Mesenchymal stem cell (in vitro differentiated cells and primary cell): Measurements from ENCODE around the gene VPS13A.

Experiments used
- DNase-seq: peaks from one replicate; pipeline ENCODE4 v3.0.0-alpha.2; 2013
- H2AFZ ChIP-seq: one replicate; pipeline ENCODE4 v1.6.1; 2013; ENCODE audit warnings: low read depth, mild to moderate bottlenecking, control low read depth, inconsistent platforms, low read length, moderate library complexity
- H2AK5ac ChIP-seq: 2 replicates; pipeline ENCODE4 v1.6.1; 2013; ENCODE audit warnings: low read length, moderate library complexity, mild to moderate bottlenecking, inconsistent platforms; ENCODE audit not compliant: severe bottlenecking
- H2BK120ac ChIP-seq: one replicate; pipeline ENCODE4 v1.6.1; 2013; ENCODE audit warnings: low read depth, mild to moderate bottlenecking, inconsistent platforms, low read length, moderate library complexity
- H2BK12ac ChIP-seq, 2 experiments: one replicate each; pipeline ENCODE4 v1.6.1; 2013; ENCODE audit warnings: inconsistent platforms in 2 of 2, low read length in 2 of 2, mild to moderate bottlenecking in 2 of 2, moderate library complexity in 2 of 2, control low read depth in 1 of 2
- H2BK15ac ChIP-seq: one replicate; pipeline ENCODE4 v1.6.1; 2013; ENCODE audit warnings: mild to moderate bottlenecking, low read depth, inconsistent platforms; ENCODE audit not compliant: poor library complexity, severe bottlenecking
- H2BK5ac ChIP-seq: 2 replicates; pipeline ENCODE4 v1.6.1; 2013; ENCODE audit warnings: low read depth, mild to moderate bottlenecking, low read length, control low read depth, inconsistent platforms; ENCODE audit not compliant: poor library complexity, severe bottlenecking
- H3K14ac ChIP-seq, 2 experiments: one replicate each; pipeline ENCODE4 v1.6.1; 2013; ENCODE audit warnings: inconsistent platforms in 2 of 2, low read length in 2 of 2, control low read depth in 1 of 2, mild to moderate bottlenecking in 1 of 2, moderate library complexity in 1 of 2
- H3K18ac ChIP-seq, 2 experiments: one replicate each; pipeline ENCODE4 v1.6.1; 2013; ENCODE audit warnings: inconsistent platforms in 2 of 2, low read length in 2 of 2, control low read depth in 1 of 2, low read depth in 1 of 2, mild to moderate bottlenecking in 1 of 2
- H3K23ac ChIP-seq, 2 experiments: one replicate each; pipeline ENCODE4 v1.6.1; 2013; ENCODE audit warnings: inconsistent platforms in 2 of 2, low read length in 2 of 2, mild to moderate bottlenecking in 2 of 2, moderate library complexity in 2 of 2, control low read depth in 1 of 2
- H3K27ac ChIP-seq: 2 replicates; pipeline ENCODE4 v1.5.1; 2013; ENCODE audit warnings: mild to moderate bottlenecking, moderate library complexity, low read length, control low read depth, inconsistent platforms; ENCODE audit not compliant: poor library complexity, severe bottlenecking
- H3K27me3 ChIP-seq, 2 experiments: 2 replicates each; pipeline versions ENCODE4 v1.6.1 to v1.7.0; 2013; ENCODE audit warnings: low read length in 2 of 2, mild to moderate bottlenecking in 2 of 2, moderate library complexity in 2 of 2, control low read depth in 1 of 2, inconsistent platforms in 1 of 2; ENCODE audit not compliant: control insufficient read depth in 1 of 2, insufficient read depth in 1 of 2
- H3K36me3 ChIP-seq, 2 experiments: 2 replicates each; pipeline versions ENCODE4 v1.6.1 to v1.7.0; 2013; ENCODE audit warnings: low read length in 2 of 2, control low read depth in 1 of 2, inconsistent platforms in 1 of 2, low read depth in 1 of 2, mild to moderate bottlenecking in 1 of 2; ENCODE audit not compliant: insufficient read depth in 2 of 2, control insufficient read depth in 1 of 2
- H3K4ac ChIP-seq, 2 experiments: one replicate each; pipeline ENCODE4 v1.6.1; 2013; ENCODE audit warnings: inconsistent platforms in 2 of 2, low read length in 2 of 2, mild to moderate bottlenecking in 2 of 2, moderate library complexity in 2 of 2, control low read depth in 1 of 2, low read depth in 1 of 2
- H3K4me1 ChIP-seq: 2 replicates; pipeline ENCODE4 v1.6.1; 2013; ENCODE audit warnings: low read depth, low read length, control low read depth; ENCODE audit not compliant: control insufficient read depth, insufficient read depth
- H3K4me2 ChIP-seq: 2 replicates; pipeline ENCODE4 v1.6.1; 2013; ENCODE audit warnings: low read length, mild to moderate bottlenecking, inconsistent platforms; ENCODE audit not compliant: poor library complexity, severe bottlenecking
- H3K4me3 ChIP-seq, 2 experiments: 2 replicates each; pipeline versions ENCODE4 v1.5.1 to v1.7.0; 2013; ENCODE audit warnings: low read length in 2 of 2, mild to moderate bottlenecking in 2 of 2, control low read depth in 1 of 2, low read depth in 1 of 2; ENCODE audit not compliant: insufficient read depth in 1 of 2
- H3K79me1 ChIP-seq: replicated peaks from 2 replicates; pipeline ENCODE4 v1.6.1; 2013; ENCODE audit warnings: mild to moderate bottlenecking, control low read depth, low read length, inconsistent platforms; ENCODE audit not compliant: poor library complexity, severe bottlenecking
- H3K9ac ChIP-seq: 2 replicates; pipeline ENCODE4 v1.7.0; 2013; ENCODE audit warnings: mild to moderate bottlenecking, low read length, moderate library complexity
- H3K9me3 ChIP-seq: 2 replicates; pipeline ENCODE4 v1.7.0; 2013; ENCODE audit warnings: mild to moderate bottlenecking, low read length; ENCODE audit not compliant: control insufficient read depth
- H4K8ac ChIP-seq: one replicate; pipeline ENCODE4 v1.6.1; 2013; ENCODE audit warnings: inconsistent platforms, mild to moderate bottlenecking, low read length, moderate library complexity
- H4K91ac ChIP-seq: one replicate; pipeline ENCODE4 v1.6.1; 2013; ENCODE audit warnings: mild to moderate bottlenecking, low read length, inconsistent platforms
- WGBS: methylation state at CpG from one replicate; pipeline ENCODE4 v1.1.7; 2013; ENCODE audit warnings: mixed read lengths; 5-methylcytosine and 5-hydroxymethylcytosine counted together

VPS13A gene

GRCh38 chr9:77447646-77448045 is 270.3 kb downstream of the VPS13A start:
- H2AK5ac ChIP-seq, result no peak overlapping the region
- no peak overlapping the region for H4K91ac ChIP-seq
- DNase-seq, result no peak
- no peak overlapping the region for H3K9ac ChIP-seq
- no peak overlapping the region for H3K4me2 ChIP-seq
- no peak overlapping the region for H3K27ac ChIP-seq
- no peaks in the 10 kb centered on the region for H3K9me3 ChIP-seq
- no peak overlapping the region for H2BK15ac ChIP-seq
- H3K14ac ChIP-seq, result no peak overlapping the region
- H3K23ac ChIP-seq, result no peak overlapping the region
- H2BK12ac ChIP-seq, result no peak overlapping the region
- H3K4ac ChIP-seq, result no peak overlapping the region
- H3K4me3 ChIP-seq, result no peak overlapping the region
- H2BK120ac ChIP-seq, result no peak overlapping the region
- 100% methylated on average over 1 of the region's 1 CpG for WGBS
- H4K8ac ChIP-seq, result no peak overlapping the region
- peaks cover 3% of the 10 kb centered on the region for H3K4me1 ChIP-seq
- no peak overlapping the region for H2AFZ ChIP-seq
- H2BK5ac ChIP-seq, result no peak overlapping the region
- H3K36me3 ChIP-seq, result no peaks in the 10 kb centered on the region
- H3K18ac ChIP-seq, result no peak overlapping the region
- H3K79me1 ChIP-seq, result no peaks in the 10 kb centered on the region
- no peaks in the 10 kb centered on the region for H3K27me3 ChIP-seq

- H3K4ac ChIP-seq, result no peak overlapping the region
- peak; percentile 79 for DNase-seq
- H2BK5ac ChIP-seq, result no peak overlapping the region
- H3K9ac ChIP-seq, result no peak overlapping the region
- H2BK12ac ChIP-seq, result no peak overlapping the region
- no peak overlapping the region for H3K4me3 ChIP-seq
- H3K79me1 ChIP-seq, result no peaks in the 10 kb centered on the region
- 68% methylated on average over 10 of the region's 12 CpGs for WGBS
- H3K27me3 ChIP-seq, result no peaks in the 10 kb centered on the region
- no peak overlapping the region for H3K27ac ChIP-seq
- H3K36me3 ChIP-seq, result no peaks in the 10 kb centered on the region
- H2AFZ ChIP-seq, result no peak overlapping the region
- H4K8ac ChIP-seq, result no peak overlapping the region
- no peaks in the 10 kb centered on the region for H3K9me3 ChIP-seq
- no peak overlapping the region for H3K14ac ChIP-seq
- no peak overlapping the region for H2BK15ac ChIP-seq
- no peak overlapping the region for H2AK5ac ChIP-seq
- H2BK120ac ChIP-seq, result no peak overlapping the region
- peaks cover 3% of the 10 kb centered on the region for H3K4me1 ChIP-seq
- H3K18ac ChIP-seq, result no peak overlapping the region
- H3K4me2 ChIP-seq, result no peak overlapping the region
- no peak overlapping the region for H3K23ac ChIP-seq
- no peak overlapping the region for H4K91ac ChIP-seq
Measured at GRCh38 chr9:77449240-77450084, 272.1 kb downstream of the VPS13A start.

- Histone ChIP-seq H2AK5ac (no peak overlapping the region), H3K79me1 (no peaks in the 10 kb centered on the region), H2BK12ac (no peak overlapping the region), H2AFZ (no peak overlapping the region), H2BK15ac (no peak overlapping the region), H3K14ac (no peak overlapping the region), H3K4ac (peak overlapping the region in 1 of 2 experiments; percentile 34), H3K4me1 (peaks cover 3% of the 10 kb centered on the region), H4K8ac (no peak overlapping the region), H3K27me3 (no peaks in the 10 kb centered on the region), H3K4me3 (no peak overlapping the region), H3K36me3 (no peaks in the 10 kb centered on the region), H3K4me2 (no peak overlapping the region), H3K9me3 (no peaks in the 10 kb centered on the region), H3K9ac (no peak overlapping the region), H4K91ac (no peak overlapping the region), H2BK5ac (no peak overlapping the region), H3K27ac (no peak overlapping the region), H2BK120ac (no peak overlapping the region), H3K23ac (no peak overlapping the region), H3K18ac (no peak overlapping the region)
- WGBS, result 92% methylated on average over 4 of the region's 4 CpGs
- DNase-seq, result no peak
Measured at GRCh38 chr9:77450085-77450475, 272.7 kb downstream of the VPS13A start.

- H4K91ac ChIP-seq, result no peak overlapping the region
- H2AK5ac ChIP-seq, result no peak overlapping the region
- no peak overlapping the region for H3K14ac ChIP-seq
- no peak overlapping the region for H3K9ac ChIP-seq
- no peak overlapping the region for H3K4me3 ChIP-seq
- H3K4ac ChIP-seq, result no peak overlapping the region
- H3K36me3 ChIP-seq, result no peaks in the 10 kb centered on the region
- no peak overlapping the region for H3K4me2 ChIP-seq
- no peaks in the 10 kb centered on the region for H3K9me3 ChIP-seq
- H2BK5ac ChIP-seq, result no peak overlapping the region
- no peak overlapping the region for H2BK120ac ChIP-seq
- H3K4me1 ChIP-seq, result peaks cover 3% of the 10 kb centered on the region
- H2AFZ ChIP-seq, result no peak overlapping the region
- no peak overlapping the region for H4K8ac ChIP-seq
- no peak overlapping the region for H2BK15ac ChIP-seq
- H3K18ac ChIP-seq, result no peak overlapping the region
- no peak overlapping the region for H3K27ac ChIP-seq
- no peaks in the 10 kb centered on the region for H3K27me3 ChIP-seq
- 79% methylated on average over 2 of the region's 4 CpGs for WGBS
- no peaks in the 10 kb centered on the region for H3K79me1 ChIP-seq
- DNase-seq, result no peak
- H2BK12ac ChIP-seq, result no peak overlapping the region
- H3K23ac ChIP-seq, result no peak overlapping the region
Measured at GRCh38 chr9:77451507-77451906, 274.2 kb downstream of the VPS13A start.
